Tibial nerve (tissue), 4 donors: ENCODE measurements around the gene NDUFAF2.

Experiments
- EP300 ChIP-seq, 2 donors: sonication (generic); formaldehyde crosslinking; IDR thresholded peaks; one replicate each; pipeline ENCODE4 v1.6.1; 2017; ENCODE audit warnings: antibody characterized with exemption in 2 of 2, mild to moderate bottlenecking in 1 of 2
- POLR2A ChIP-seq, 2 donors: fragments of 450-650 bp; IDR thresholded peaks; one replicate each; pipeline ENCODE4 v1.6.1; 2017; ENCODE audit warnings: antibody characterized with exemption in 2 of 2, mild to moderate bottlenecking in 2 of 2, moderate library complexity in 2 of 2
- TF ChIP-seq, protein P1 (sequence below), 5 experiments: fragments of 200-600 bp in 3 of 5; fragments of 450-650 bp in 2 of 5; sonication (generic) in 3 of 5; IDR thresholded peaks; one replicate each; pipeline ENCODE4 v1.5.1; 2016 to 2019; ENCODE audit warnings: antibody characterized with exemption in 5 of 5, mild to moderate bottlenecking in 3 of 5, moderate library complexity in 2 of 5

DNA sequence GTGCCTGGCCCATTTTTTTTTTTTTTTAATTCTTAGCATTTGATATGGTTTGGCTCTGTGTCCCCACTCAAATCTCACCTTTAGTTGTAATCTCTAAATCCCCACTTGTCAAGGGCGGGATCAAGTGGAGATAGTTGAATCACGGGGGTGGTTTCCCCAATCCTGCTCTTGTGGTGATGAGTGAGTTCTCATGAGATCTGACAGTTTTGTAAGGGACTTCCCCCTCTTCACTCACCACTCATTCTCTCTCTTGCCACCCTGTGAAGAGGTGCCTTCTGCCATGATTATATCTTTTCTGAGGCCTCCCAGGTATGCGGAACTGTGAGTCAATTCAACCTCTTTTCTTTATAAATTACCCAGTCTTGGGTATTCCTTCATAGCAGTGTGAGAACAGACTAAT lies 27.2 kb downstream of the NDUFAF2 start:
- TF ChIP-seq POLR2A (IDR thresholded peaks at IDR 0.05) (no peak), EP300 (IDR thresholded peaks at IDR 0.05) (no peak)
- TF ChIP-seq, protein P1, sequence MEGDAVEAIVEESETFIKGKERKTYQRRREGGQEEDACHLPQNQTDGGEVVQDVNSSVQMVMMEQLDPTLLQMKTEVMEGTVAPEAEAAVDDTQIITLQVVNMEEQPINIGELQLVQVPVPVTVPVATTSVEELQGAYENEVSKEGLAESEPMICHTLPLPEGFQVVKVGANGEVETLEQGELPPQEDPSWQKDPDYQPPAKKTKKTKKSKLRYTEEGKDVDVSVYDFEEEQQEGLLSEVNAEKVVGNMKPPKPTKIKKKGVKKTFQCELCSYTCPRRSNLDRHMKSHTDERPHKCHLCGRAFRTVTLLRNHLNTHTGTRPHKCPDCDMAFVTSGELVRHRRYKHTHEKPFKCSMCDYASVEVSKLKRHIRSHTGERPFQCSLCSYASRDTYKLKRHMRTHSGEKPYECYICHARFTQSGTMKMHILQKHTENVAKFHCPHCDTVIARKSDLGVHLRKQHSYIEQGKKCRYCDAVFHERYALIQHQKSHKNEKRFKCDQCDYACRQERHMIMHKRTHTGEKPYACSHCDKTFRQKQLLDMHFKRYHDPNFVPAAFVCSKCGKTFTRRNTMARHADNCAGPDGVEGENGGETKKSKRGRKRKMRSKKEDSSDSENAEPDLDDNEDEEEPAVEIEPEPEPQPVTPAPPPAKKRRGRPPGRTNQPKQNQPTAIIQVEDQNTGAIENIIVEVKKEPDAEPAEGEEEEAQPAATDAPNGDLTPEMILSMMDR (IDR thresholded peaks at IDR 0.05): no peak
